Measurements from ENCODE around the gene CDK6. TPM values are rescaled to one million over a fixed set of nuclear protein-coding genes. Genes with fewer than 3 reads are reported as not detected.
A peak's percentile ranks its signal among the peaks of the same experiment; 100 is the strongest.

CDK6 gene
- total and polyA plus RNA-seq, 2 experiments from 2014 or later, result 17.8 to 61.5 TPM

DNA sequence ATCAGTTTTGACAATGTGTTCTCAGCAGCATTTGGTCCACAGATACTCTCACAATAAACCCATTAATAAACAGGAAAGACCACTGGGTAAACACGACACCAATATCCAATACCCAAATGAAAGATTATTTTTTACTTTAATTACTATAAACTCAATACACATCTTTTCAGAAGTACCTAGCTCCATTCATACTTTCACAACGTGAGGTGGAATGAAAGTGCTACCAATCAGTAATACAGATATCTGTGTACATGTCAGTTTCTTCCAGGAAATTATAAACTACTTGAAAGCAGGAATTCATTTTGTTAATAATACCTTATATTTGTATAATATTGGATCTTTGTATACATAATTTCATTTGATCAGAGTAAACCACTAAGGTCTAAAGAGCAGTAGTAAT is 11.9 kb downstream of the CDK6 start:
- Histone ChIP-seq H3K36me3 (ENCODE audit: low read depth) (no peaks in the 10 kb centered on the region), H3K4me2 (ENCODE audit: unreplicated experiment) (no peak overlapping the region), H3K9me2 (ENCODE audit: insufficient read depth) (no peaks in the 10 kb centered on the region), H3K27ac (no peak overlapping the region), H3K27me3 (replicated peaks; ENCODE audit: insufficient read depth) (no peaks in the 10 kb centered on the region), H3K9me3 (ENCODE audit: low read depth) (no peaks in the 10 kb centered on the region), H4K20me1 (ENCODE audit: insufficient read depth) (no peaks in the 10 kb centered on the region), H3K4me3 (no peak overlapping the region), H3K9ac (no peak overlapping the region), H2AFZ (no peak overlapping the region), H3K4me1 (ENCODE audit: insufficient read depth) (peaks cover 45% of the 10 kb centered on the region), H3K79me2 (ENCODE audit: insufficient read depth) (peaks cover 100% of the 10 kb centered on the region), H3F3A (ENCODE audit: insufficient read depth) (peaks cover 8% of the 10 kb centered on the region; the same call in 1 of the 2 replicates)
- in situ Hi-C loops (cut with MboI), result no loop called here
- 57 to 67% methylated on average over 2 of the region's 2 CpGs for WGBS, 2 experiments (ENCODE audit: low coverage in 1 of 2, low lambda C conversion rate in 2 of 2, missing lambda C conversion rate in 2 of 2)
- no peak for DNase-seq
- TF ChIP-seq EZH2phosphoT487 (IDR thresholded peaks at IDR 0.05; ENCODE audit: insufficient read depth, low read depth), result no peak
- no peak for TF ChIP-seq EZH2 (IDR thresholded peaks at IDR 0.05; ENCODE audit: insufficient read depth, poor library complexity, severe bottlenecking)

DNA sequence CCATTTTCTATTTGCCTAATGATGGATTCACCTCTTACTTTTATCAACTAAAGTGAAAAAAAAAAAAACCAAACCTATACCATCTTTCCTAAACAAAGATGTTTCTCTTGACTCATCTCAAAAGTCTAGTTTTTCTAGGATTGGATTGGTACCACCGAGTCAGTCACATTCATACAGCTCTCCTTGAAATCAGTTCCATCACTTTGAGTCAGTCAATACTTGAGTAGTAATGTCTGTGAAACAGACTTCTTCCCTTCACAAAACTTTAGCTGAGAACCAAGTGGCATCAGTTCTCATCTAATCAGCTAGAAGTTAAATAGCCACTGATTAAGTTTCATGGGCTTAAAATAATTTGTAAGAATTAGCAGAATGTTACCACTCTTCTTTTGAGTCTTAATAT is 13.3 kb downstream of the CDK6 start:
- in situ Hi-C loops (cut with MboI), result no loop called here
- no peaks in the 10 kb centered on the region for H3K9me2 ChIP-seq (ENCODE audit: insufficient read depth)
- no peak overlapping the region for H3K9ac ChIP-seq
- H3K27ac ChIP-seq, result no peak overlapping the region
- H2AFZ ChIP-seq, result no peak overlapping the region
- H3K36me3 ChIP-seq (ENCODE audit: low read depth), result no peaks in the 10 kb centered on the region
- no peaks in the 10 kb centered on the region for H4K20me1 ChIP-seq (ENCODE audit: insufficient read depth)
- no peak overlapping the region for H3K4me2 ChIP-seq (ENCODE audit: unreplicated experiment)
- 92 to 97% methylated on average over 1 of the region's 1 CpG for WGBS, 2 experiments (ENCODE audit: low coverage in 1 of 2, low lambda C conversion rate in 2 of 2, missing lambda C conversion rate in 2 of 2)
- no peaks in the 10 kb centered on the region for H3K27me3 ChIP-seq (replicated peaks; ENCODE audit: insufficient read depth)
- peaks cover 7% of the 10 kb centered on the region; the same call in 1 of the 2 replicates for H3F3A ChIP-seq (ENCODE audit: insufficient read depth)
- peaks cover 100% of the 10 kb centered on the region for H3K79me2 ChIP-seq (ENCODE audit: insufficient read depth)
- H3K4me1 ChIP-seq (ENCODE audit: insufficient read depth), result peaks cover 31% of the 10 kb centered on the region
- DNase-seq, result no peak
- TF ChIP-seq EZH2phosphoT487 (IDR thresholded peaks at IDR 0.05; ENCODE audit: insufficient read depth, low read depth) (no peak), EZH2 (IDR thresholded peaks at IDR 0.05; ENCODE audit: insufficient read depth, poor library complexity, severe bottlenecking) (no peak)
- H3K4me3 ChIP-seq, result no peak overlapping the region
- no peaks in the 10 kb centered on the region for H3K9me3 ChIP-seq (ENCODE audit: low read depth)

DNA sequence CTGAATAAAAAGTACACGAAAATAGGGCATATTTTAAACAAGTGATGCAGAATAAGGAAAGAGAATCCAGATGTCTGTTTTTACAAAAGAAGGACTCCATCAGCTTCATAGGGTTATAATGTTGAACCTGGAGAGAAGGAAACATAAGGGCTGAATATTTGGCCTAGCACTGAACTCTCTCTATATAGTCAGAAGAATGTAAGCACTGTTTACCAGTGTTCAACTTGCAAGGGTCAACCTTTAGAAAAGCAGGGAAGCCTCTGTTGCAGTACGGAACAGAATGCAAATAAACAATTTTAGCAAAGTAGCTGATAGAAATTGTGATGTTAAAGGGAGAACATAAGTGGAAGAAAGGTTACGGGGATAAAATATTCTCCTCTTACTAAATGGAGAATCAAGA is 16.2 kb downstream of the CDK6 start:
- Histone ChIP-seq H4K20me1 (ENCODE audit: insufficient read depth) (no peaks in the 10 kb centered on the region), H2AFZ (no peak overlapping the region), H3K4me1 (ENCODE audit: insufficient read depth) (peaks cover 23% of the 10 kb centered on the region), H3K4me2 (ENCODE audit: unreplicated experiment) (no peak overlapping the region), H3K9me2 (ENCODE audit: insufficient read depth) (no peaks in the 10 kb centered on the region), H3K36me3 (ENCODE audit: low read depth) (0 out of 2 replicates have a peak, but pooled peaks cover 6% of the 10 kb centered on the region), H3K27ac (no peak overlapping the region), H3K27me3 (replicated peaks; ENCODE audit: insufficient read depth) (no peaks in the 10 kb centered on the region), H3K9ac (no peak overlapping the region), H3K79me2 (ENCODE audit: insufficient read depth) (peaks cover 100% of the 10 kb centered on the region), H3K4me3 (no peak overlapping the region), H3F3A (ENCODE audit: insufficient read depth) (peaks cover 7% of the 10 kb centered on the region; the same call in 1 of the 2 replicates), H3K9me3 (ENCODE audit: low read depth) (no peaks in the 10 kb centered on the region)
- TF ChIP-seq EZH2phosphoT487 (IDR thresholded peaks at IDR 0.05; ENCODE audit: insufficient read depth, low read depth), result no peak
- TF ChIP-seq EZH2 (IDR thresholded peaks at IDR 0.05; ENCODE audit: insufficient read depth, poor library complexity, severe bottlenecking), result no peak
- no peak for DNase-seq
- 98 to 100% methylated on average over 3 of the region's 3 CpGs for WGBS, 2 experiments (ENCODE audit: low coverage in 1 of 2, low lambda C conversion rate in 2 of 2, missing lambda C conversion rate in 2 of 2)
- in situ Hi-C loops (cut with MboI), result no loop called here

DNA sequence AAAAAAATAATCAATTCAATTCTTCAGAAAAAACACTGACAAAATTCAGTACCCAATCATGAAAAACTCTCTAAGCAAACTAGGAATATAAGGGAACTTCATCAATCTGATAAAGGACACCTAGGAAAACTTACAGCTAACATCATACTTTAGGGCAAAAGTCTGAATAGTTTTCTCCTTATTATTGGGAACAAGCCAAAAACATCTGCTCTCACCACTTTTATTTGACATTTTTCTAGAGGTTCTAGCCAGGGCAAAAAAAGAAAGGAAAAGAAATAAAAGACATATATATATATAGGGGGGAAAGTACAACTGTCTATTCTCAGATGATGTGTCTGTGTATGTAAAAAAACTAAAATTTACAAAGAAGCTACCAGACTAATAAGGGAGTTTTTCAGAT is 19.0 kb downstream of the CDK6 start:
- Histone ChIP-seq H3K79me2 (ENCODE audit: insufficient read depth) (peaks cover 100% of the 10 kb centered on the region), H3K27me3 (replicated peaks; ENCODE audit: insufficient read depth) (no peaks in the 10 kb centered on the region), H3K9ac (no peak overlapping the region), H3K9me2 (ENCODE audit: insufficient read depth) (no peaks in the 10 kb centered on the region), H2AFZ (no peak overlapping the region), H4K20me1 (ENCODE audit: insufficient read depth) (no peaks in the 10 kb centered on the region), H3K4me3 (no peak overlapping the region), H3K9me3 (ENCODE audit: low read depth) (no peaks in the 10 kb centered on the region), H3K36me3 (ENCODE audit: low read depth) (0 out of 2 replicates have a peak, but pooled peaks cover 6% of the 10 kb centered on the region), H3K4me1 (ENCODE audit: insufficient read depth) (peaks cover 28% of the 10 kb centered on the region), H3F3A (ENCODE audit: insufficient read depth) (peaks cover 27% of the 10 kb centered on the region), H3K4me2 (ENCODE audit: unreplicated experiment) (no peak overlapping the region), H3K27ac (no peak overlapping the region)
- in situ Hi-C loops (cut with MboI), result no loop called here
- no peak for TF ChIP-seq EZH2 (IDR thresholded peaks at IDR 0.05; ENCODE audit: insufficient read depth, poor library complexity, severe bottlenecking)
- no peak for TF ChIP-seq EZH2phosphoT487 (IDR thresholded peaks at IDR 0.05; ENCODE audit: insufficient read depth, low read depth)
- DNase-seq, result peak; percentile 19

DNA sequence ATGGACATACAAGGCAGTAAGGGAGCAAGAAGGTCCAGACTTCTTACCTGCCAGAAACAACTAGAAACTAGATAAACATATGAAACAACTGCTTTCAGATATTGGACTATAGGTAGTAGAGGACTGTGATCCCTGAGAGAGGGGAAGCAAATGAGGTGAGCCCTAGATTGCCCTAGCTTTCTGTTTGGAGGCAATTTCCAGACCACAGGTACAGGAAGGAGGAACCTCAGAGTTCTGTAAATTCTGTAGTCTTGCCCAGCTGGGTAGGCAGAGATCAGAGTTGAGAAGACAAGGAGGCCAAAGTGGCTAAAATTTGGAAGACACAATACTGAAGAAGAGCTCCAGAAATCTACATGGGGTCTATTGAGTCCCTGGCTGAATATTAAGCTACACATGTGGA is 21.0 kb downstream of the CDK6 start:
- no peak overlapping the region for H3K4me3 ChIP-seq
- in situ Hi-C loops (cut with MboI), result no loop called here
- H3K9ac ChIP-seq, result no peak overlapping the region
- no peak overlapping the region for H3K27ac ChIP-seq
- H3K36me3 ChIP-seq (ENCODE audit: low read depth), result 0 out of 2 replicates have a peak, but pooled peaks cover 6% of the 10 kb centered on the region
- no peaks in the 10 kb centered on the region for H3K9me3 ChIP-seq (ENCODE audit: low read depth)
- H3K4me2 ChIP-seq (ENCODE audit: unreplicated experiment), result no peak overlapping the region
- no peaks in the 10 kb centered on the region for H3K27me3 ChIP-seq (replicated peaks; ENCODE audit: insufficient read depth)
- H3K79me2 ChIP-seq (ENCODE audit: insufficient read depth), result peaks cover 100% of the 10 kb centered on the region
- no peak for TF ChIP-seq EZH2phosphoT487 (IDR thresholded peaks at IDR 0.05; ENCODE audit: insufficient read depth, low read depth)
- TF ChIP-seq EZH2 (IDR thresholded peaks at IDR 0.05; ENCODE audit: insufficient read depth, poor library complexity, severe bottlenecking), result no peak
- H2AFZ ChIP-seq, result no peak overlapping the region
- no peak for DNase-seq
- peaks cover 28% of the 10 kb centered on the region for H3K4me1 ChIP-seq (ENCODE audit: insufficient read depth)
- no peaks in the 10 kb centered on the region for H3K9me2 ChIP-seq (ENCODE audit: insufficient read depth)
- peaks cover 37% of the 10 kb centered on the region for H3F3A ChIP-seq (ENCODE audit: insufficient read depth)
- H4K20me1 ChIP-seq (ENCODE audit: insufficient read depth), result no peaks in the 10 kb centered on the region

Data from GM23248 (cell line).